Measurements from ENCODE around the gene NOP16.
"Not testable (repeated sequence)": the region's sequence is repeated elsewhere in the genome, so short reads cannot be mapped to it uniquely, and the experiment has no call there.

The NOP16 gene

DNA sequence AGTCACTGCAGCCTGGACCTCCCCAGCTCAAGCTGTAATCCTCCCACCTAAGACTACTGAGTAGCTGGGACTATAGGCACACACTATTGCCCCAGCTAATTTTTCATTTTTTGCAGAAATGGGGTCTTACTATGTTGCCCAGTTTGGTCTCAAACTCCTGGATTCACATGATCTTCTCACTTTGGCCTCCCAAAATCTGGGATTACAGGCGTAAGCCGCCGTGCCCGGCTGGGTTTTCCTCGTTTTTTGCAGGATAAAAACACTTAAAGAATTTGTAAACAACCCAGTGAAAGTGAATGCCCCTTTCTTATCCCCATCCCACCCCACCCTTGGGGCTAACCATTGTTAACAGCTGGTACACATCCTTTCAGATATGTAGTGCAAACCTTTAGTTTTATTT lies 20.2 kb upstream of the NOP16 start:
- no peak overlapping the region for H3K18ac ChIP-seq (ENCODE audit: low read length)
- no peak overlapping the region for H3K56ac ChIP-seq (ENCODE audit: low read length)
- H3K4ac ChIP-seq (ENCODE audit: low read depth, low read length) = no peak overlapping the region
- no peak overlapping the region for H4K8ac ChIP-seq (ENCODE audit: low read depth, low read length)
- no peaks in the 10 kb centered on the region for H3K79me1 ChIP-seq (ENCODE audit: low read length)
- no peak overlapping the region for H3K27ac ChIP-seq (ENCODE audit: low read depth, low read length)
- no peaks in the 10 kb centered on the region for H3K27me3 ChIP-seq (ENCODE audit: insufficient read depth, low read length, poor library complexity)
- no peak overlapping the region for H4K5ac ChIP-seq (ENCODE audit: low read length)
- no peak overlapping the region for H3K4me3 ChIP-seq (ENCODE audit: low read length)
- no peaks in the 10 kb centered on the region for H3K79me2 ChIP-seq (ENCODE audit: control insufficient read depth, insufficient read depth, low read length)
- no CpG with 5 or more reads among the region's 5 CpGs for WGBS (ENCODE audit: extremely low coverage, insufficient coverage, low lambda C conversion rate)
- no peak for DNase-seq
- no peak overlapping the region for H3K4me2 ChIP-seq (ENCODE audit: low read length)
- no peak overlapping the region for H3K23ac ChIP-seq (ENCODE audit: low read length)
- H3K36me3 ChIP-seq (ENCODE audit: control insufficient read depth, insufficient read depth, low read length) = no peaks in the 10 kb centered on the region
- no peak overlapping the region for H2AK5ac ChIP-seq (ENCODE audit: low read length)
- H2BK15ac ChIP-seq (replicated peaks; ENCODE audit: low read depth) = no peak overlapping the region
- H2BK5ac ChIP-seq (ENCODE audit: low read length) = no peak overlapping the region
- no peaks in the 10 kb centered on the region for H3K4me1 ChIP-seq (ENCODE audit: control insufficient read depth, low read depth, low read length)
- no peak overlapping the region for H2BK120ac ChIP-seq (ENCODE audit: low read depth, low read length)
- H3K9ac ChIP-seq (ENCODE audit: low read length) = no peak overlapping the region

DNA sequence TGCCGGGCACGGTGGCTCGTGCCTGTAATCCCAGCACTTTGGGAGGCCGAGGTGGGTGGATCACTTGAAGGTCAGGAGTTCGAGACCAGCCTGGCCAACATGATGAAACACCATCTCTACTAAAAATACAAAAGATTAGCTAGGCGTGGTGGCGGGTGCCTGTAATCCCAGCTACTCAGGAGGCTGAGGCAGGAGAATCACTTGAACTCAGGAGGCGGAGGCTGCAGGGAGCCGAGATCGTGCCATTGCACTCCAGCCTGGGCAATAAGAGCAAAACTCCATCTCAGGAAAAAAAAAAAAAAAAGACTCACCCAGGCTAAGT lies 19.8 kb upstream of the NOP16 start:
- not testable (repeated sequence) for H3K4me3 ChIP-seq (ENCODE audit: low read length); H3K23ac ChIP-seq (ENCODE audit: low read length); H3K79me2 ChIP-seq (ENCODE audit: control insufficient read depth, insufficient read depth, low read length); DNase-seq; H2BK120ac ChIP-seq (ENCODE audit: low read depth, low read length); H3K4ac ChIP-seq (ENCODE audit: low read depth, low read length); H2BK5ac ChIP-seq (ENCODE audit: low read length); H3K79me1 ChIP-seq (ENCODE audit: low read length); H4K8ac ChIP-seq (ENCODE audit: low read depth, low read length); H3K27ac ChIP-seq (ENCODE audit: low read depth, low read length); H2AK5ac ChIP-seq (ENCODE audit: low read length); H3K4me1 ChIP-seq (ENCODE audit: control insufficient read depth, low read depth, low read length); H3K4me2 ChIP-seq (ENCODE audit: low read length); H3K18ac ChIP-seq (ENCODE audit: low read length); H3K9ac ChIP-seq (ENCODE audit: low read length); H3K56ac ChIP-seq (ENCODE audit: low read length); H3K27me3 ChIP-seq (ENCODE audit: insufficient read depth, low read length, poor library complexity); H2BK15ac ChIP-seq (replicated peaks; ENCODE audit: low read depth); H4K5ac ChIP-seq (ENCODE audit: low read length); H3K36me3 ChIP-seq (ENCODE audit: control insufficient read depth, insufficient read depth, low read length)
- WGBS (ENCODE audit: extremely low coverage, insufficient coverage, low lambda C conversion rate) = no CpG with 5 or more reads among the region's 10 CpGs

DNA sequence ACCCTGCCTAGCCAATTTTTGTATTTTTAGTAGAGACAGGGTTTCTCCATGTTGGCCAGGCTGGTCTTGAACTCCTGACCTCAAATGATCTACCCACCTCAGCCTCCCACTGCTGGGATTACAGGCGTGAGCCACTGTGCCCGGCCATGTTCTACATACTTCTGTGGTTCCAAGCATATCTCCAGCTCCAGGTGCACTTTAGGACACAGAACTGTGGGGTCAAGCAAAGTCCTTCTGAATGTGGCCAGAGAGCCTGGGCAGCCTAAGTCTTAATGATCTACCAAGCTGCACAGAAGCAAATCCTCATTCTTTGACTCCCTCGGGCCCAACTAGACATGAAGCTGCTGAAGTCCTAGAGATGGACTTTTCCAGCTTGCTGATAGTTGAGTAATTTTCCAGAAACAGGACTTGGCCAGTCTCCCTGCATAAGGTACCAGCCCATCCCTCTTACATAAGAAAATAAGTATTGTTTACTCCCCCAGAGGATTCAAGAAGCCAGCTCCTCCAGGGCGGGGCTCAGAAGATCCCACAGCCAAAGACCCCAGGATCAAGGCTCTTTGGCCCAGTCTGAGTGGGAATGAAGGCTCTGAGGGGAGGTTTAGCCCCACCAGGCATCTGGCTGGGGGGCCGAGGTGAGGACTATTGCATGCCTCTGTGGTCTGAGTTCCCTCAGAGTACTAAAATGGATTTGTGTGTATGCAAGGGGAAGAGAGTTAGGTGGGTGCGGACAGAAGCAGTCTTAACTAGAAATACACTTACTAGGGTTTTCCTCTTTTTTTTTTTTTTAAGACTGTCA lies 19.3 kb upstream of the NOP16 start:
- H3K36me3 ChIP-seq (ENCODE audit: control insufficient read depth, insufficient read depth, low read length) = no peaks in the 10 kb centered on the region
- H3K9ac ChIP-seq (ENCODE audit: low read length) = no peak overlapping the region
- no peak overlapping the region for H2AK5ac ChIP-seq (ENCODE audit: low read length)
- no peak overlapping the region for H2BK120ac ChIP-seq (ENCODE audit: low read depth, low read length)
- no peak overlapping the region for H3K56ac ChIP-seq (ENCODE audit: low read length)
- no peak overlapping the region for H3K27ac ChIP-seq (ENCODE audit: low read depth, low read length)
- no peak overlapping the region for H3K18ac ChIP-seq (ENCODE audit: low read length)
- H3K4me1 ChIP-seq (ENCODE audit: control insufficient read depth, low read depth, low read length) = no peaks in the 10 kb centered on the region
- no peak overlapping the region for H3K4me3 ChIP-seq (ENCODE audit: low read length)
- no peak overlapping the region for H4K8ac ChIP-seq (ENCODE audit: low read depth, low read length)
- no peak overlapping the region for H4K5ac ChIP-seq (ENCODE audit: low read length)
- no peaks in the 10 kb centered on the region for H3K79me1 ChIP-seq (ENCODE audit: low read length)
- DNase-seq = no peak
- no peak overlapping the region for H3K4me2 ChIP-seq (ENCODE audit: low read length)
- no CpG with 5 or more reads among the region's 6 CpGs for WGBS (ENCODE audit: extremely low coverage, insufficient coverage, low lambda C conversion rate)
- no peak overlapping the region for H2BK15ac ChIP-seq (replicated peaks; ENCODE audit: low read depth)
- no peaks in the 10 kb centered on the region for H3K27me3 ChIP-seq (ENCODE audit: insufficient read depth, low read length, poor library complexity)
- H3K4ac ChIP-seq (ENCODE audit: low read depth, low read length) = no peak overlapping the region
- H3K79me2 ChIP-seq (ENCODE audit: control insufficient read depth, insufficient read depth, low read length) = no peaks in the 10 kb centered on the region
- no peak overlapping the region for H2BK5ac ChIP-seq (ENCODE audit: low read length)
- H3K23ac ChIP-seq (ENCODE audit: low read length) = no peak overlapping the region

DNA sequence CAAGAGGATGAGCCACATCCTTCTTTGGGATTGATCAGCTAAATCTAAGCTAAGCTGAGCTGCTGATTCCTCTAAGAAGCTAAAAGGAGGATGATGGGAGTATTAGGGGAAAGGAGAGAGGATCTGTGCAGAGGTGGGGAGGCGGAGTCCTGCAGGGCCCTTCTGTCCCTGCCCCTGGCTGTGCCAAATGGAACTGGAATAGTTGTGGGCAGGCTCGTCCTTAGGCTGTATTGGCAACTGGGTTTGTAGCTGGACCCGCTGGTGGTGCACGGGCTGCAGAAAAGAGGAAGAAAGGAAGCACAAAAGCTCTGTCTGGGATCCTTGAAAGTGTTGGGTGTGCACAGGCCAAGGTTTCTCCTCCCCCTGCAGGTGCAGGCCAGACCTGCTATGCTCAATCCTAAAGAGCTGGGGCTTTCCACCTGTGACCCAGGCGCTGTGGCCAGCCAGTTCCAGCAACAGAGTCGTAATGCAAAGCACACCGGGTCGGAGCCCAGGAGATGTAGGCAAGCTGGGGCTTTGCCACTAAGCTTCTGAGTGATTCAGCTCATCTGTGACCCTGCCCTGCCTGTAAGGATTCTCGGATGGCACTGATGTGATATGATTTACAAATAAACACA lies 18.1 kb upstream of the NOP16 start:
- Histone ChIP-seq H2BK15ac (replicated peaks; ENCODE audit: low read depth) (no peak overlapping the region), H3K27ac (ENCODE audit: low read depth, low read length) (no peak overlapping the region), H2BK120ac (ENCODE audit: low read depth, low read length) (no peak overlapping the region), H3K36me3 (ENCODE audit: control insufficient read depth, insufficient read depth, low read length) (no peaks in the 10 kb centered on the region), H3K4me3 (ENCODE audit: low read length) (no peak overlapping the region), H3K79me2 (ENCODE audit: control insufficient read depth, insufficient read depth, low read length) (no peaks in the 10 kb centered on the region), H2AK5ac (ENCODE audit: low read length) (no peak overlapping the region), H3K27me3 (ENCODE audit: insufficient read depth, low read length, poor library complexity) (no peaks in the 10 kb centered on the region), H3K4ac (ENCODE audit: low read depth, low read length) (no peak overlapping the region), H3K79me1 (ENCODE audit: low read length) (no peaks in the 10 kb centered on the region), H3K18ac (ENCODE audit: low read length) (no peak overlapping the region), H4K5ac (ENCODE audit: low read length) (no peak overlapping the region), H2BK5ac (ENCODE audit: low read length) (no peak overlapping the region), H3K4me1 (ENCODE audit: control insufficient read depth, low read depth, low read length) (no peaks in the 10 kb centered on the region), H3K23ac (ENCODE audit: low read length) (no peak overlapping the region), H3K56ac (ENCODE audit: low read length) (no peak overlapping the region), H4K8ac (ENCODE audit: low read depth, low read length) (no peak overlapping the region), H3K9ac (ENCODE audit: low read length) (no peak overlapping the region), H3K4me2 (ENCODE audit: low read length) (no peak overlapping the region)
- no CpG with 5 or more reads among the region's 9 CpGs for WGBS (ENCODE audit: extremely low coverage, insufficient coverage, low lambda C conversion rate)
- no peak for DNase-seq

DNA sequence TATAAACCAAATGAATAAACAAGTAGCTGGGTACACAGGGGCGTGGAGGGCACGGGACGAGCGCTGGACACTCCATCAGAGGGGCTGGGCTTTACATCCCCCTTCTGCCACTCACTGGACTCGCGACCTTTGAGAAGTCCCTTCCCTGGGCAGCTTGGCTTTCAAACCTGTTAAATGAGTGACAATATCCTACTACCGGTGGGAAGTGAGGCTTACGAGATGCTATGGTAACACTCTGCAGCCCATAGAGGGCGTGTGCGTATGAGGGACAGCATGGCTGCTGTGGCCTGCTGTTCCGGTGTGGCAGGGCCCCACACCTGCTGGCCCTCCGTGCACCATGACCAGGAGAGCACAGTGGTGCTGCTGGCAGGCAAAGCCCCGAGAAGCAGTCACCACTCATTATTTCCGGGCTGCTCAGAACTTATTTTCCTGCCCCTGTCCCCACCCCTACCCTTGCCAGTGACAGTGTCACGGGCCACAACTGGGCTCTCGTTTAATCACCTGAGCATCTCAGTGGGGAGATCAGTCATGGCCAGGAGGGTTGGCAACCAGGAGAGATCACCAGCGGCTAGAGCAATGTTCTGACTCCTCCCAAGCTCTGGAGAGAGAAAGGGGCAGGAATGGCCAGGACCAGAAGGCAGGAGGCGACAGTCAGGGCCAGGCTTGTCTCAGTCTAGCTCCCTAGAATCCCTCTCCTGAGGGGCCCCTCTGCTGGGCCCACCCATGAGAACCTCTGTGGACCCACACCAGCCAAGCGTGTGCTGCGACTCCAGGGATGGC lies 17.4 kb upstream of the NOP16 start:
- H3K4me1 ChIP-seq (ENCODE audit: control insufficient read depth, low read depth, low read length) = no peaks in the 10 kb centered on the region
- H3K18ac ChIP-seq (ENCODE audit: low read length) = no peak overlapping the region
- no peak overlapping the region for H3K23ac ChIP-seq (ENCODE audit: low read length)
- H3K79me1 ChIP-seq (ENCODE audit: low read length) = no peaks in the 10 kb centered on the region
- no peak overlapping the region for H2BK15ac ChIP-seq (replicated peaks; ENCODE audit: low read depth)
- no peak overlapping the region for H3K27ac ChIP-seq (ENCODE audit: low read depth, low read length)
- H3K79me2 ChIP-seq (ENCODE audit: control insufficient read depth, insufficient read depth, low read length) = no peaks in the 10 kb centered on the region
- DNase-seq = peak; percentile 81
- H4K5ac ChIP-seq (ENCODE audit: low read length) = no peak overlapping the region
- H3K36me3 ChIP-seq (ENCODE audit: control insufficient read depth, insufficient read depth, low read length) = no peaks in the 10 kb centered on the region
- no peak overlapping the region for H2BK120ac ChIP-seq (ENCODE audit: low read depth, low read length)
- no peak overlapping the region for H3K9ac ChIP-seq (ENCODE audit: low read length)
- H3K56ac ChIP-seq (ENCODE audit: low read length) = no peak overlapping the region
- no peaks in the 10 kb centered on the region for H3K27me3 ChIP-seq (ENCODE audit: insufficient read depth, low read length, poor library complexity)
- no peak overlapping the region for H4K8ac ChIP-seq (ENCODE audit: low read depth, low read length)
- no CpG with 5 or more reads among the region's 20 CpGs for WGBS (ENCODE audit: extremely low coverage, insufficient coverage, low lambda C conversion rate)
- H3K4me3 ChIP-seq (ENCODE audit: low read length) = no peak overlapping the region
- no peak overlapping the region for H2AK5ac ChIP-seq (ENCODE audit: low read length)
- H2BK5ac ChIP-seq (ENCODE audit: low read length) = no peak overlapping the region
- no peak overlapping the region for H3K4ac ChIP-seq (ENCODE audit: low read depth, low read length)
- H3K4me2 ChIP-seq (ENCODE audit: low read length) = no peak overlapping the region

Data from mesendoderm (in vitro differentiated cells).